Hepatocyte (in vitro differentiated cells): ENCODE data around the gene IQGAP2. TPM values are rescaled to one million over a fixed set of nuclear protein-coding genes. Genes with fewer than 3 reads are reported as not detected.

Experiments used
- DNase-seq: peaks from one replicate; pipeline ENCODE4 v3.0.0-alpha.2; 2016; ENCODE audit warnings: low spot score
- H2AFZ ChIP-seq: fragments of 200-600 bp; sonication (generic); 2 replicates; pipeline ENCODE4 v1.6.0; 2016; ENCODE audit warnings: antibody characterized with exemption, mild to moderate bottlenecking
- H3K27ac ChIP-seq: fragments of 200-600 bp; sonication (generic); 2 replicates; pipeline ENCODE4 v1.5.1; 2016; ENCODE audit warnings: mild to moderate bottlenecking
- H3K27me3 ChIP-seq: fragments of 200-600 bp; sonication (generic); 2 replicates; pipeline ENCODE4 v1.6.1; 2016
- H3K36me3 ChIP-seq: fragments of 200-600 bp; sonication (generic); replicated peaks from 2 replicates; pipeline ENCODE4 v1.5.1; 2016; ENCODE audit warnings: low read depth; ENCODE audit not compliant: insufficient read depth
- H3K4me1 ChIP-seq: fragments of 200-600 bp; sonication (generic); 2 replicates; pipeline ENCODE4 v1.5.1; 2016; ENCODE audit warnings: mild to moderate bottlenecking, moderate library complexity; ENCODE audit not compliant: insufficient read depth
- H3K4me2 ChIP-seq: fragments of 200-600 bp; sonication (generic); 2 replicates; pipeline ENCODE4 v1.6.0; 2016
- H3K4me3 ChIP-seq: fragments of 200-600 bp; sonication (generic); 2 replicates; pipeline ENCODE4 v1.5.1; 2016; ENCODE audit warnings: mild to moderate bottlenecking
- H3K79me2 ChIP-seq: fragments of 200-600 bp; sonication (generic); 2 replicates; pipeline ENCODE4 v1.6.0; 2017; ENCODE audit warnings: mild to moderate bottlenecking
- H3K9me2 ChIP-seq: fragments of 200-600 bp; sonication (generic); replicated peaks from 2 replicates; pipeline ENCODE4 v1.6.0; 2017; ENCODE audit warnings: mild to moderate bottlenecking; ENCODE audit not compliant: insufficient read depth
- H3K9me3 ChIP-seq: fragments of 200-600 bp; sonication (generic); 2 replicates; pipeline ENCODE4 v1.5.1; 2016; ENCODE audit warnings: low read depth, mild to moderate bottlenecking
- H4K20me1 ChIP-seq: fragments of 200-600 bp; sonication (generic); 2 replicates; pipeline ENCODE4 v1.6.0; 2016; ENCODE audit warnings: mild to moderate bottlenecking; ENCODE audit not compliant: insufficient read depth, poor library complexity, severe bottlenecking
- CTCF ChIP-seq: fragments of 200-600 bp; sonication (generic); IDR thresholded peaks from 2 replicates; pipeline ENCODE4 v1.5.1; 2016; ENCODE audit warnings: antibody characterized with exemption, mild to moderate bottlenecking; ENCODE audit not compliant: poor library complexity
- EZH2 ChIP-seq: fragments of 200-600 bp; sonication (generic); IDR thresholded peaks from 2 replicates; pipeline ENCODE4 v1.6.1; 2016; ENCODE audit warnings: antibody characterized with exemption, mild to moderate bottlenecking, borderline replicate concordance
- EZH2phosphoT487 ChIP-seq: fragments of 200-600 bp; sonication (generic); IDR thresholded peaks from one replicate; pipeline ENCODE4 v1.6.1; 2018; ENCODE audit warnings: antibody characterized with exemption, mild to moderate bottlenecking, low read depth, moderate library complexity; ENCODE audit not compliant: unreplicated experiment, severe bottlenecking
- WGBS: methylation state at CpG from one replicate; pipeline ENCODE4 v1.1.6; 2016; ENCODE audit warnings: low lambda C conversion rate; ENCODE audit errors: missing lambda C conversion rate; 5-methylcytosine and 5-hydroxymethylcytosine counted together
- polyA plus RNA-seq: library from polyadenylated mRNA; unstranded; fragments of >200 nt; fragmentation: Nextera tagmentation; extraction: Ambion mirVana; gene quantifications from 2 replicates; pipeline ENCODE4 v1.2.1, GENCODE V29; 2016
- total RNA-seq: library from RNA; depleted of rRNA; stranded (reverse); fragments of >200 nt; gene quantifications from 2 replicates; pipeline ENCODE4 v1.2.3, GENCODE V29; 2014

The IQGAP2 gene
- total and polyA plus RNA-seq, 2 experiments from 2014 or later: 37.2 to 78.9 TPM

GRCh38 chr5:76473009-76473336 lies 69.9 kb downstream of the IQGAP2 start:
- no peak overlapping the region for H3K27ac ChIP-seq

GRCh38 chr5:76473661-76474060 lies 70.6 kb downstream of the IQGAP2 start:
- Histone ChIP-seq H3K4me1 (peaks cover 20% of the 10 kb centered on the region), H3K9me2 (no peaks in the 10 kb centered on the region), H3K27ac (no peak overlapping the region), H3K9me3 (no peaks in the 10 kb centered on the region), H3K36me3 (no peaks in the 10 kb centered on the region), H3K4me2 (no peak overlapping the region), H3K79me2 (peaks cover 27% of the 10 kb centered on the region), H3K27me3 (no peaks in the 10 kb centered on the region), H3K4me3 (no peak overlapping the region), H4K20me1 (no peaks in the 10 kb centered on the region), H2AFZ (no peak overlapping the region)
- DNase-seq: no peak
- 93% methylated on average over 3 of the region's 3 CpGs for WGBS
- TF ChIP-seq EZH2 (no peak), CTCF (no peak), EZH2phosphoT487 (no peak)

More at GRCh38 chr5:76473009-76473336, 69.9 kb downstream of the IQGAP2 start:
- WGBS: 100% methylated on average over 2 of the region's 2 CpGs
- no peaks in the 10 kb centered on the region for H3K9me2 ChIP-seq
- H4K20me1 ChIP-seq: no peaks in the 10 kb centered on the region
- no peaks in the 10 kb centered on the region for H3K9me3 ChIP-seq
- no peak overlapping the region for H3K4me3 ChIP-seq
- TF ChIP-seq EZH2 (no peak), CTCF (no peak)
- H3K4me2 ChIP-seq: no peak overlapping the region
- H2AFZ ChIP-seq: no peak overlapping the region
- no peak for DNase-seq
- H3K4me1 ChIP-seq: peaks cover 20% of the 10 kb centered on the region
- H3K36me3 ChIP-seq: no peaks in the 10 kb centered on the region
- no peaks in the 10 kb centered on the region for H3K27me3 ChIP-seq
- peaks cover 25% of the 10 kb centered on the region for H3K79me2 ChIP-seq

GRCh38 chr5:76474377-76474776 lies 71.3 kb downstream of the IQGAP2 start:
- no peaks in the 10 kb centered on the region for H4K20me1 ChIP-seq
- no peak overlapping the region for H3K27ac ChIP-seq
- H3K4me1 ChIP-seq: peaks cover 25% of the 10 kb centered on the region
- 73% methylated on average over 2 of the region's 2 CpGs for WGBS
- TF ChIP-seq EZH2 (no peak), CTCF (no peak), EZH2phosphoT487 (no peak)
- no peak overlapping the region for H2AFZ ChIP-seq
- no peaks in the 10 kb centered on the region for H3K27me3 ChIP-seq
- H3K79me2 ChIP-seq: peaks cover 30% of the 10 kb centered on the region
- no peaks in the 10 kb centered on the region for H3K36me3 ChIP-seq
- DNase-seq: no peak
- H3K9me3 ChIP-seq: no peaks in the 10 kb centered on the region
- no peaks in the 10 kb centered on the region for H3K9me2 ChIP-seq
- no peak overlapping the region for H3K4me2 ChIP-seq
- H3K4me3 ChIP-seq: no peak overlapping the region

- Histone ChIP-seq H3K9me3 (no peaks in the 10 kb centered on the region), H3K79me2 (peaks cover 25% of the 10 kb centered on the region), H3K36me3 (no peaks in the 10 kb centered on the region), H3K4me2 (no peak overlapping the region), H2AFZ (no peak overlapping the region), H3K4me3 (no peak overlapping the region), H4K20me1 (no peaks in the 10 kb centered on the region), H3K9me2 (no peaks in the 10 kb centered on the region), H3K4me1 (peaks cover 33% of the 10 kb centered on the region), H3K27me3 (no peaks in the 10 kb centered on the region), H3K27ac (peak overlapping the region; percentile 59)
- TF ChIP-seq EZH2 (no peak), EZH2phosphoT487 (no peak), CTCF (no peak)
- WGBS: 74% methylated on average over 3 of the region's 3 CpGs
- no peak for DNase-seq
Observed at GRCh38 chr5:76475385-76475784, 72.3 kb downstream of the IQGAP2 start.
